Stromal cell of bone marrow (primary cell): Measurements from ENCODE around the gene FAM227A.

ENCODE experiments used
- DNase-seq: peaks from one replicate; pipeline ENCODE4 v3.0.0-alpha.2; 2012; ENCODE audit warnings: low read depth

Gene FAM227A

DNA sequence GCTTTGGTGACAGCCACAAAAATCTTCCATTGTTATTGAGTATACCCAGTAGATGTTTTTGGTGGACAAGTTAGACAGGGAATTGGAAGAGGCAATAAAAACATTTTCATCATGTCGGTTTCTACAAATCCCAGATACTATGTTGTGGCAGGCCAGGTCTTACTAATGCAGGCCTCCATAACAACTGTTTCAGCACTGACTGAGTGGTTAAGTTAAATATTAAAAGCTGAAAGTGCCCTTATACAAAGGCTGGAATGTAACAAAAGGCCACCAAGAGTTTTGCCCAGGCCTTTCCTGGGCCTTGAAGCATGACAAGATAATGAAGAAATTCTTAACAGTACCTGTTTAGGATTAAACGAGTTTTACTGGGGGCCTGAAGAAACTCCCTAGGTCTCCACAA is 115.5 kb downstream of the FAM227A start:
- no peak for DNase-seq

DNA sequence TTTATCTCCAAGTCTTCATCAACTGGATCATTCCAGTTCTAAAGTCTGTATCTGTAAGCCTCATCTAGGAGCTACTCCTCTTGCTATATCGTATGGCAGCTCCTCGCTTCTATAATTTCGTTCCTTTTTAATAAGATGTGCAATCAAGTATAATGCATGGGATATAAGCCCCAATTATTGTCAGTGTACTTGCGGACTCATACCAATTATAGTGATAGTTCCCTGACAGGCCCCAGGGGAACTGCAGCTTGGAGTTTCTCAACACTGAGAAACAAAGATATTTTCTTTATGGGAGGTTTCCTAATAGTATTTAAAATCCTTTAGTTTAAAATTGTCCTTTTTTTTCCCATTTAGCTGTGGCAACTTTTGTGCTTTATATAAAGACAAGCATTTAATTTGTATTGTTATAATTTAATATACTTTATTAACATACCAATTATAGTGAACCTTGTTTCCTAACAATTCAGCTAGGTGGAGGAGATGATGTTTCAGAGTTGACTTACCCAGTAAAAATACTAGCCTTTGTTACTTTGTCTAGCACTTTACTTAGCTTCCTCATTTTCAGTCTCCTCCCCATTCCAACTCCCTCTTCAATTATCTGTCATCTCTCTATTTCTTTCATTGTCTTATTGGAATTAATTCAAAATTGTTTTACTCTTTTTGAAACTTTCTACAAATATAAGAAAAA is 124.8 kb downstream of the FAM227A start:
- no peak for DNase-seq
